OCI-LY7 (cell line): ENCODE data around the gene DNMT3B. TPM values are rescaled to one million over a fixed set of nuclear protein-coding genes. Genes with fewer than 3 reads are reported as not detected.

Source experiments
- BruUV-seq: library from RNA; stranded (reverse); fragments of 400-500 nt; replicated peaks from 2 replicates; lab custom pipeline; 2021; lab: Mats Ljungman, UMichigan
- CTCF ChIA-PET: fragments of 300-600 bp; sonication (Branson Sonifier 250); formaldehyde crosslinking; loops from one replicate; lab custom pipeline; 2022; ENCODE audit warnings: antibody characterized with exemption; ENCODE audit not compliant: unreplicated experiment; lab: Charles Lee
- POLR2A ChIA-PET: fragments of 300-600 bp; sonication (Branson Sonifier 250); formaldehyde crosslinking; loops from one replicate; lab custom pipeline; 2022; ENCODE audit warnings: antibody characterized with exemption; lab: Charles Lee
- DNase-seq: peaks from one replicate; pipeline ENCODE4 v3.0.0-alpha.2; 2015; ENCODE audit warnings: low spot score
- H2AFZ ChIP-seq: fragments of 200-600 bp; sonication (generic), shearing (Covaris generic); 2 replicates; pipeline ENCODE4 v1.6.1; 2014; ENCODE audit warnings: mild to moderate bottlenecking, antibody characterized with exemption, low read length, moderate library complexity
- H3K27ac ChIP-seq: fragments of 200-600 bp; sonication (generic); 2 replicates; pipeline ENCODE4 v1.5.1; 2014; ENCODE audit warnings: mixed run types, low read depth, mild to moderate bottlenecking, moderate library complexity, low read length, inconsistent platforms; ENCODE audit not compliant: poor library complexity, severe bottlenecking
- H3K36me3 ChIP-seq: fragments of 200-600 bp; sonication (generic); 2 replicates; pipeline ENCODE4 v1.6.1; 2014; ENCODE audit warnings: mild to moderate bottlenecking, antibody characterized with exemption, low read length, moderate library complexity, mixed read lengths; ENCODE audit not compliant: insufficient read depth
- H3K4me1 ChIP-seq: fragments of 200-600 bp; sonication (generic); 2 replicates; pipeline ENCODE4 v1.5.1; 2014; ENCODE audit warnings: mild to moderate bottlenecking, low read length; ENCODE audit not compliant: insufficient read depth, poor library complexity, severe bottlenecking
- H3K4me2 ChIP-seq: fragments of 200-600 bp; sonication (generic); 2 replicates; pipeline ENCODE4 v1.6.1; 2014; ENCODE audit warnings: mild to moderate bottlenecking, low read length
- H3K4me3 ChIP-seq: fragments of 200-600 bp; sonication (generic); 2 replicates; pipeline ENCODE4 v1.5.1; 2014; ENCODE audit warnings: mild to moderate bottlenecking, low read depth, low read length; ENCODE audit not compliant: poor library complexity, severe bottlenecking
- H3K79me2 ChIP-seq: fragments of 200-600 bp; sonication (generic); 2 replicates; pipeline ENCODE4 v1.6.1; 2016; ENCODE audit warnings: low read depth, mild to moderate bottlenecking, low read length, moderate library complexity, mixed read lengths; ENCODE audit not compliant: insufficient read depth
- H3K9me2 ChIP-seq: fragments of 200-600 bp; sonication (generic); 2 replicates; pipeline ENCODE4 v1.6.1; 2016; ENCODE audit warnings: mild to moderate bottlenecking, low read length, mixed read lengths; ENCODE audit not compliant: insufficient read depth
- H3K9me3 ChIP-seq: fragments of 200-600 bp; sonication (generic); 2 replicates; pipeline ENCODE4 v1.6.1; 2014; ENCODE audit warnings: mild to moderate bottlenecking, mixed run types, low read length, mixed read lengths
- H4K20me1 ChIP-seq: fragments of 200-600 bp; sonication (generic); 2 replicates; pipeline ENCODE4 v1.6.1; 2014; ENCODE audit warnings: mild to moderate bottlenecking, antibody characterized with exemption, low read length, moderate library complexity, mixed read lengths; ENCODE audit not compliant: insufficient read depth
- CTCF ChIP-seq: fragments of 200-600 bp; sonication (generic); conservative IDR thresholded peaks from 2 replicates; pipeline ENCODE4 v1.5.1; 2014; ENCODE audit warnings: mild to moderate bottlenecking, antibody characterized with exemption, low read length, moderate library complexity, mixed read lengths
- EZH2phosphoT487 ChIP-seq: fragments of 200-600 bp; sonication (generic); IDR thresholded peaks from 2 replicates; pipeline ENCODE4 v1.6.1; 2018; ENCODE audit warnings: low read depth, borderline replicate concordance, mild to moderate bottlenecking, mixed run types, antibody characterized with exemption, low read length, moderate library complexity, mixed read lengths
- intact Hi-C: fragments of 100-400 bp; cut with micrococcal nuclease; formaldehyde crosslinking; loops from one replicate; pipeline ENCODE4 v1.10.0; 2022; ENCODE audit not compliant: unreplicated experiment
- total RNA-seq, 2 experiments: library from RNA; depleted of rRNA in 1 of 2; stranded (reverse); fragments of >200 nt in 1 of 2; shearing (Covaris generic) in 1 of 2; gene quantifications; 2 replicates each; pipeline ENCODE4 v1.2.3, GENCODE V29; 2014 to 2022

DNMT3B gene
- total RNA-seq, 2 experiments from 2014 or later, result 12.1 to 13.8 TPM

GRCh38 chr20:32804817-32805216, 42.6 kb downstream of the DNMT3B start:
- no peak for TF ChIP-seq EZH2phosphoT487
- no peak for TF ChIP-seq CTCF
- no peak overlapping the region for H3K4me2 ChIP-seq
- intact Hi-C loops, result no loop called here
- no peak for DNase-seq
- no peaks in the 10 kb centered on the region for H3K4me1 ChIP-seq
- H3K36me3 ChIP-seq, result peaks cover 49% of the 10 kb centered on the region
- no peaks in the 10 kb centered on the region for H3K79me2 ChIP-seq
- H3K4me3 ChIP-seq, result no peak overlapping the region
- H3K9me2 ChIP-seq, result no peaks in the 10 kb centered on the region
- no peak overlapping the region for H2AFZ ChIP-seq
- no TSS peak for BruUV-seq
- POLR2A ChIA-PET, result interaction anchor here (0.5 to 2.0 kb wide), 2 partner anchors 15 to 20 kb away, joined by 3 to 5 read pairs; partner anchors contain the start of gene MAPRE1
- H3K9me3 ChIP-seq, result no peaks in the 10 kb centered on the region
- no peak overlapping the region for H3K27ac ChIP-seq
- H4K20me1 ChIP-seq, result no peaks in the 10 kb centered on the region
- CTCF ChIA-PET, result no interaction called here

- no peaks in the 10 kb centered on the region for H3K79me2 ChIP-seq
- no peak for TF ChIP-seq CTCF
- TF ChIP-seq EZH2phosphoT487, result no peak
- no peak for DNase-seq
- H3K4me3 ChIP-seq, result no peak overlapping the region
- no peak overlapping the region for H2AFZ ChIP-seq
- BruUV-seq, result no TSS peak
- ChIA-PET CTCF (no interaction called here), POLR2A (interaction anchor here (0.6 to 2.0 kb wide), 2 partner anchors 14 to 72 kb away, joined by 3 to 5 read pairs; partner anchors contain the start of gene MAPRE1)
- H3K9me2 ChIP-seq, result no peaks in the 10 kb centered on the region
- H3K27ac ChIP-seq, result no peak overlapping the region
- no peaks in the 10 kb centered on the region for H3K9me3 ChIP-seq
- intact Hi-C loops, result no loop called here
- no peak overlapping the region for H3K4me2 ChIP-seq
- peaks cover 42% of the 10 kb centered on the region for H3K36me3 ChIP-seq
- H3K4me1 ChIP-seq, result no peaks in the 10 kb centered on the region
- no peaks in the 10 kb centered on the region for H4K20me1 ChIP-seq
These were observed 43.5 kb downstream of the DNMT3B start for GRCh38 chr20:32805721-32806120.

GRCh38 chr20:32806356-32806755, 44.2 kb downstream of the DNMT3B start:
- POLR2A ChIA-PET, result no interaction called here
- Histone ChIP-seq H3K79me2 (no peaks in the 10 kb centered on the region), H3K4me1 (no peaks in the 10 kb centered on the region), H4K20me1 (no peaks in the 10 kb centered on the region), H3K27ac (no peak overlapping the region), H2AFZ (no peak overlapping the region), H3K9me2 (no peaks in the 10 kb centered on the region), H3K4me3 (no peak overlapping the region), H3K9me3 (no peaks in the 10 kb centered on the region), H3K36me3 (peaks cover 36% of the 10 kb centered on the region), H3K4me2 (no peak overlapping the region)
- no TSS peak for BruUV-seq
- intact Hi-C loops, result no loop called here
- TF ChIP-seq CTCF, result no peak
- TF ChIP-seq EZH2phosphoT487, result no peak
- CTCF ChIA-PET, result no interaction called here
- DNase-seq, result no peak
